Spleen (tissue), 7 donors: ENCODE data around the gene KRTDAP.

Experiments used
- POLR2AphosphoS5 ChIP-seq, 3 donors: sonication (generic); formaldehyde crosslinking; IDR thresholded peaks; one replicate each; pipeline ENCODE4 v1.5.1; 2017; ENCODE audit warnings: antibody characterized with exemption in 3 of 3
- TF ChIP-seq, protein P1 (sequence below), 11 experiments: fragments of 200-600 bp in 7 of 11; fragments of 450-650 bp in 4 of 11; sonication (generic) in 4 of 11; IDR thresholded peaks in 8 of 11; conservative IDR thresholded peaks in 3 of 11; 1 replicate in 7 of 11; 2 replicates in 4 of 11; pipeline versions ENCODE4 v1.4.0 to v1.8.0; 2016 to 2021; ENCODE audit warnings: antibody characterized with exemption in 11 of 11, inconsistent platforms in 4 of 11, mild to moderate bottlenecking in 1 of 11
- donor health status: DM: no; HTN: no; CAD: no; lungs with moderate emphysema.
- donor health status: DM: no; HTN: no; CAD: no.
- donor health status: DM: no; HTN: no; CAD: no.

DNA sequence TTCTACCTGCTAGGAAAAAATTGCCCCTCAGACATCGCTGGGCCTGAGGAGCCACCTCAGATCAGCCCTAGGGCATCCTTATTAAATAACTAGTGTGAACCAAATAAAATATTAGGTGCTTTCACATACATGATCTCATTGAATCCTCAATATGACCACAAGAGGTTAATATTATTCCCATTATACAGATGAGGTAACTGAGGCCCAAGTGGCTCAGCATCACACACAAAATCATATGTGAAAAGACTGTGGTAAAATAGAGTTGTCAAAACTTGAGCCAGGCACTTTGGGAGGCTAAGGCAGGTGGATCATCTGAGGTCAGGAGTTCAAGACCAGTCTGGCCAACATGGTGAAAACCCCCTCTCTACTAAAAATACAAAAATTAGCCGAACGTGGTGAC is 26.0 kb upstream of the KRTDAP start:
- TF ChIP-seq, protein P1, sequence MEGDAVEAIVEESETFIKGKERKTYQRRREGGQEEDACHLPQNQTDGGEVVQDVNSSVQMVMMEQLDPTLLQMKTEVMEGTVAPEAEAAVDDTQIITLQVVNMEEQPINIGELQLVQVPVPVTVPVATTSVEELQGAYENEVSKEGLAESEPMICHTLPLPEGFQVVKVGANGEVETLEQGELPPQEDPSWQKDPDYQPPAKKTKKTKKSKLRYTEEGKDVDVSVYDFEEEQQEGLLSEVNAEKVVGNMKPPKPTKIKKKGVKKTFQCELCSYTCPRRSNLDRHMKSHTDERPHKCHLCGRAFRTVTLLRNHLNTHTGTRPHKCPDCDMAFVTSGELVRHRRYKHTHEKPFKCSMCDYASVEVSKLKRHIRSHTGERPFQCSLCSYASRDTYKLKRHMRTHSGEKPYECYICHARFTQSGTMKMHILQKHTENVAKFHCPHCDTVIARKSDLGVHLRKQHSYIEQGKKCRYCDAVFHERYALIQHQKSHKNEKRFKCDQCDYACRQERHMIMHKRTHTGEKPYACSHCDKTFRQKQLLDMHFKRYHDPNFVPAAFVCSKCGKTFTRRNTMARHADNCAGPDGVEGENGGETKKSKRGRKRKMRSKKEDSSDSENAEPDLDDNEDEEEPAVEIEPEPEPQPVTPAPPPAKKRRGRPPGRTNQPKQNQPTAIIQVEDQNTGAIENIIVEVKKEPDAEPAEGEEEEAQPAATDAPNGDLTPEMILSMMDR (IDR thresholded peaks at IDR 0.05 in 8 of 11, conservative IDR thresholded peaks at IDR 0.05 in 3 of 11) = no peak
- no peak for TF ChIP-seq POLR2AphosphoS5 (IDR thresholded peaks at IDR 0.05)
